Ureter (tissue), 1 donor: ENCODE measurements around the gene RNF223. TPM values are rescaled to one million over a fixed set of nuclear protein-coding genes. Genes with fewer than 3 reads are reported as not detected.

ENCODE experiments used
- DNase-seq: peaks from one replicate; pipeline ENCODE4 v3.0.0-alpha.2; 2020; ENCODE audit warnings: low spot score
- total RNA-seq: library from RNA; stranded (reverse); gene quantifications from one replicate; pipeline ENCODE4 v1.2.4, GENCODE V29; 2023
- donor health status: DM: yes; HTN: yes; CAD: no.

The RNF223 gene
- total RNA-seq = 6.3 TPM

GRCh38 chr1:1073743-1074587, at the start of gene RNF223:
RNF223 (minus strand) TSS chr1:1074306; CDS start chr1:1072566, 1,740 bp downstream.
- peak; percentile 90 for DNase-seq

GRCh38 chr1:1122981-1123480, 48.9 kb upstream of the RNF223 start:
- no peak for DNase-seq

- DNase-seq = peak; percentile 85
These were observed 48.1 kb upstream of the RNF223 start for GRCh38 chr1:1122078-1122811.

GRCh38 chr1:1121611-1122077, 47.5 kb upstream of the RNF223 start:
- no peak for DNase-seq

GRCh38 chr1:1120866-1121591, 46.9 kb upstream of the RNF223 start:
- DNase-seq = no peak

GRCh38 chr1:1120096-1120495, 46.0 kb upstream of the RNF223 start:
- DNase-seq = no peak

GRCh38 chr1:1119272-1119890, 45.3 kb upstream of the RNF223 start:
- no peak for DNase-seq

- no peak for DNase-seq
These were observed 44.7 kb upstream of the RNF223 start for GRCh38 chr1:1118876-1119220.

GRCh38 chr1:1118011-1118875, 44.1 kb upstream of the RNF223 start:
- DNase-seq = no peak

GRCh38 chr1:1117469-1117831, 43.3 kb upstream of the RNF223 start:
- DNase-seq = no peak

- no peak for DNase-seq
These were observed 42.8 kb upstream of the RNF223 start for GRCh38 chr1:1116701-1117468.

GRCh38 chr1:1115786-1116700, 41.9 kb upstream of the RNF223 start, which contains the start of gene C1orf159:
C1orf159 (minus strand) TSS chr1:1116089; CDS start chr1:1091543, 24,546 bp downstream.
- peak; percentile 99 for DNase-seq

GRCh38 chr1:1115136-1115785, 41.2 kb upstream of the RNF223 start:
- no peak for DNase-seq

- no peak for DNase-seq
These were observed 40.3 kb upstream of the RNF223 start for GRCh38 chr1:1114431-1114830.

- no peak for DNase-seq
These were observed 38.3 kb upstream of the RNF223 start for GRCh38 chr1:1112237-1112985.

- no peak for DNase-seq
These were observed 37.6 kb upstream of the RNF223 start for GRCh38 chr1:1111516-1112236.

- no peak for DNase-seq
These were observed 36.5 kb upstream of the RNF223 start for GRCh38 chr1:1110561-1110971.
